Sigmoid colon (tissue), 7 donors: ENCODE measurements around the gene MACROD2. TPM values are rescaled to one million over a fixed set of nuclear protein-coding genes. Genes with fewer than 3 reads are reported as not detected.

Experiments
- DNase-seq: peaks from one replicate; pipeline ENCODE4 v3.0.0-alpha.2; 2019
- H3K27ac ChIP-seq, 4 donors: fragments of 200-600 bp; sonication (generic); one replicate each; pipeline ENCODE4 v1.5.1; 2016 to 2019; ENCODE audit warnings: mild to moderate bottlenecking in 1 of 4
- H3K27me3 ChIP-seq, 3 donors: fragments of 200-600 bp; sonication (generic); one replicate each; pipeline ENCODE4 v1.5.1; 2019; ENCODE audit warnings: mild to moderate bottlenecking in 1 of 3
- H3K36me3 ChIP-seq, 4 donors: fragments of 200-600 bp; sonication (generic); one replicate each; pipeline ENCODE4 v1.5.1; 2016 to 2019
- H3K4me1 ChIP-seq, 4 donors: fragments of 200-600 bp; sonication (generic); one replicate each; pipeline ENCODE4 v1.5.1; 2017 to 2019
- H3K4me3 ChIP-seq, 4 donors: fragments of 200-600 bp; sonication (generic); one replicate each; pipeline ENCODE4 v1.5.1; 2017 to 2019; ENCODE audit warnings: mild to moderate bottlenecking in 2 of 4, moderate library complexity in 1 of 4
- H3K9me3 ChIP-seq, 4 donors: fragments of 200-600 bp in 3 of 4; sonication (generic) in 3 of 4; one replicate each; pipeline versions ENCODE4 v1.5.1 to v1.6.1; 2013 to 2019
- CTCF ChIP-seq, 4 experiments: fragments of 450-650 bp in 3 of 4; fragments of 200-600 bp in 1 of 4; IDR thresholded peaks; one replicate each; pipeline ENCODE4 v1.5.1; 2016 to 2019; ENCODE audit warnings: antibody characterized with exemption in 4 of 4, mild to moderate bottlenecking in 3 of 4, moderate library complexity in 2 of 4
- EP300 ChIP-seq, 4 donors: sonication (generic); formaldehyde crosslinking; IDR thresholded peaks; one replicate each; pipeline ENCODE4 v1.6.1; 2017; ENCODE audit warnings: antibody characterized with exemption in 4 of 4
- POLR2A ChIP-seq, 2 donors: fragments of 450-650 bp; IDR thresholded peaks; one replicate each; pipeline ENCODE4 v1.6.1; 2016; ENCODE audit warnings: antibody characterized with exemption in 2 of 2, mild to moderate bottlenecking in 2 of 2, moderate library complexity in 2 of 2
- POLR2AphosphoS5 ChIP-seq, 4 donors: sonication (generic); formaldehyde crosslinking; IDR thresholded peaks; one replicate each; pipeline ENCODE4 v1.6.1; 2017; ENCODE audit warnings: antibody characterized with exemption in 4 of 4
- WGBS, 2 donors: extraction: QIAGEN DNeasy Blood & Tissue Kit; methylation state at CpG; one replicate each; pipeline ENCODE4 v1.1.7; 2013; 5-methylcytosine and 5-hydroxymethylcytosine counted together
- intact Hi-C: fragments of 100-400 bp; cut with DNase I; formaldehyde crosslinking; loops from one replicate; pipeline ENCODE4 v1.15.1; 2023
- polyA plus RNA-seq, 3 donors: library from polyadenylated mRNA; stranded (reverse); fragments of 200-250 nt; gene quantifications; one replicate each; pipeline ENCODE4 v1.2.3, GENCODE V29; 2013
- total RNA-seq, 4 donors: library from RNA; depleted of rRNA; stranded (reverse); fragments of >200 nt; gene quantifications; one replicate each; pipeline ENCODE4 v1.1.0, GENCODE V29; 2016
- donor health status: healthy with polysubstance abuse.
- donor health status: Bipolar disorder and iron deficiency.
- donor health status: healthy.

The MACROD2 gene
- total and polyA plus RNA-seq, 7 donors, result 1.2 to 22.4 (median 5.8) TPM

- H3K4me1 ChIP-seq, result peaks cover 0 to 13% (median 5%) of the 10 kb centered on the region in 4 donors
- H3K36me3 ChIP-seq, result no peaks in the 10 kb centered on the region
- 45 to 75% methylated on average over 5 of the region's 5 CpGs for WGBS, 2 donors
- intact Hi-C loops, result no loop called here
- H3K9me3 ChIP-seq, result no peaks in the 10 kb centered on the region
- no peak for DNase-seq
- no peak for TF ChIP-seq EP300 (IDR thresholded peaks at IDR 0.05)
- no peak for TF ChIP-seq CTCF (IDR thresholded peaks at IDR 0.05)
- no peak for TF ChIP-seq POLR2A (IDR thresholded peaks at IDR 0.05)
- TF ChIP-seq POLR2AphosphoS5 (IDR thresholded peaks at IDR 0.05), result no peak
- H3K4me3 ChIP-seq, result no peak overlapping the region
- H3K27me3 ChIP-seq, result no peaks in the 10 kb centered on the region
- no peak overlapping the region for H3K27ac ChIP-seq
Observed at GRCh38 chr20:16066571-16066970, 2071.3 kb downstream of the MACROD2 start.

- no peak for TF ChIP-seq POLR2A (IDR thresholded peaks at IDR 0.05)
- no peak for TF ChIP-seq CTCF (IDR thresholded peaks at IDR 0.05)
- TF ChIP-seq POLR2AphosphoS5 (IDR thresholded peaks at IDR 0.05), result no peak
- no peak for TF ChIP-seq EP300 (IDR thresholded peaks at IDR 0.05)
- intact Hi-C loops, result no loop called here
- 97 to 98% methylated on average over 1 of the region's 1 CpG for WGBS, 2 donors
- no peak for DNase-seq
- Histone ChIP-seq H3K4me1 (peaks cover 0 to 10% (median 4%) of the 10 kb centered on the region in 4 donors), H3K9me3 (no peaks in the 10 kb centered on the region), H3K36me3 (no peaks in the 10 kb centered on the region), H3K27ac (no peak overlapping the region), H3K27me3 (no peaks in the 10 kb centered on the region), H3K4me3 (no peak overlapping the region)
Observed at GRCh38 chr20:16069389-16070010, 2074.2 kb downstream of the MACROD2 start.

- Histone ChIP-seq H3K27ac (no peak overlapping the region), H3K27me3 (no peaks in the 10 kb centered on the region), H3K4me3 (no peak overlapping the region), H3K9me3 (no peaks in the 10 kb centered on the region), H3K36me3 (no peaks in the 10 kb centered on the region), H3K4me1 (no peaks in the 10 kb centered on the region)
- intact Hi-C loops, result no loop called here
- DNase-seq, result no peak
- WGBS, 2 donors, result 78 to 90% methylated on average over 1 of the region's 1 CpG
- TF ChIP-seq POLR2A (IDR thresholded peaks at IDR 0.05) (no peak), POLR2AphosphoS5 (IDR thresholded peaks at IDR 0.05) (no peak), EP300 (IDR thresholded peaks at IDR 0.05) (no peak), CTCF (IDR thresholded peaks at IDR 0.05) (no peak)
Observed at GRCh38 chr20:16072220-16072619, 2076.9 kb downstream of the MACROD2 start.

- H3K9me3 ChIP-seq, result no peaks in the 10 kb centered on the region
- no peaks in the 10 kb centered on the region for H3K36me3 ChIP-seq
- 47 to 51% methylated on average over 2 of the region's 2 CpGs for WGBS, 2 donors
- no peaks in the 10 kb centered on the region for H3K27me3 ChIP-seq
- H3K27ac ChIP-seq, result no peak overlapping the region
- no peak for TF ChIP-seq POLR2AphosphoS5 (IDR thresholded peaks at IDR 0.05)
- TF ChIP-seq EP300 (IDR thresholded peaks at IDR 0.05), result no peak
- TF ChIP-seq CTCF (IDR thresholded peaks at IDR 0.05), result no peak
- TF ChIP-seq POLR2A (IDR thresholded peaks at IDR 0.05), result no peak
- DNase-seq, result no peak
- H3K4me1 ChIP-seq, result peaks cover 0 to 9% (median 0%) of the 10 kb centered on the region in 4 donors
- intact Hi-C loops, result no loop called here
- no peak overlapping the region for H3K4me3 ChIP-seq
Observed at GRCh38 chr20:16078172-16078898, 2083.0 kb downstream of the MACROD2 start.
